Sigmoid colon (tissue), 7 donors: ENCODE measurements around the gene LARGE1. TPM values are rescaled to one million over a fixed set of nuclear protein-coding genes. Genes with fewer than 3 reads are reported as not detected.
A peak's percentile ranks its signal among the peaks of the same experiment; 100 is the strongest.

Source experiments
- DNase-seq: peaks from one replicate; pipeline ENCODE4 v3.0.0-alpha.2; 2019
- H3K27ac ChIP-seq, 4 donors: fragments of 200-600 bp; sonication (generic); one replicate each; pipeline ENCODE4 v1.5.1; 2016 to 2019; ENCODE audit warnings: mild to moderate bottlenecking in 1 of 4
- H3K27me3 ChIP-seq, 3 donors: fragments of 200-600 bp; sonication (generic); one replicate each; pipeline ENCODE4 v1.5.1; 2019; ENCODE audit warnings: mild to moderate bottlenecking in 1 of 3
- H3K36me3 ChIP-seq, 4 donors: fragments of 200-600 bp; sonication (generic); one replicate each; pipeline ENCODE4 v1.5.1; 2016 to 2019
- H3K4me1 ChIP-seq, 4 donors: fragments of 200-600 bp; sonication (generic); one replicate each; pipeline ENCODE4 v1.5.1; 2017 to 2019
- H3K4me3 ChIP-seq, 4 donors: fragments of 200-600 bp; sonication (generic); one replicate each; pipeline ENCODE4 v1.5.1; 2017 to 2019; ENCODE audit warnings: mild to moderate bottlenecking in 2 of 4, moderate library complexity in 1 of 4
- H3K9me3 ChIP-seq, 4 donors: fragments of 200-600 bp in 3 of 4; sonication (generic) in 3 of 4; one replicate each; pipeline versions ENCODE4 v1.5.1 to v1.6.1; 2013 to 2019
- EP300 ChIP-seq, 4 donors: sonication (generic); formaldehyde crosslinking; IDR thresholded peaks; one replicate each; pipeline ENCODE4 v1.6.1; 2017; ENCODE audit warnings: antibody characterized with exemption in 4 of 4
- POLR2A ChIP-seq, 2 donors: fragments of 450-650 bp; IDR thresholded peaks; one replicate each; pipeline ENCODE4 v1.6.1; 2016; ENCODE audit warnings: antibody characterized with exemption in 2 of 2, mild to moderate bottlenecking in 2 of 2, moderate library complexity in 2 of 2
- POLR2AphosphoS5 ChIP-seq, 4 donors: sonication (generic); formaldehyde crosslinking; IDR thresholded peaks; one replicate each; pipeline ENCODE4 v1.6.1; 2017; ENCODE audit warnings: antibody characterized with exemption in 4 of 4
- WGBS, 2 donors: extraction: QIAGEN DNeasy Blood & Tissue Kit; methylation state at CpG; one replicate each; pipeline ENCODE4 v1.1.7; 2013; 5-methylcytosine and 5-hydroxymethylcytosine counted together
- intact Hi-C: fragments of 100-400 bp; cut with DNase I; formaldehyde crosslinking; loops from one replicate; pipeline ENCODE4 v1.15.1; 2023
- polyA plus RNA-seq, 3 donors: library from polyadenylated mRNA; stranded (reverse); fragments of 200-250 nt; gene quantifications; one replicate each; pipeline ENCODE4 v1.2.3, GENCODE V29; 2013
- total RNA-seq, 4 donors: library from RNA; depleted of rRNA; stranded (reverse); fragments of >200 nt; gene quantifications; one replicate each; pipeline ENCODE4 v1.1.0, GENCODE V29; 2016
- TF ChIP-seq, protein P1 (sequence below), 4 experiments: fragments of 450-650 bp in 3 of 4; fragments of 200-600 bp in 1 of 4; IDR thresholded peaks; one replicate each; pipeline ENCODE4 v1.5.1; 2016 to 2019; ENCODE audit warnings: antibody characterized with exemption in 4 of 4, mild to moderate bottlenecking in 3 of 4, moderate library complexity in 2 of 4
- donor health status: healthy with polysubstance abuse.
- donor health status: Bipolar disorder and iron deficiency.
- donor health status: healthy.

Gene LARGE1
- total and polyA plus RNA-seq, 7 donors = 5.8 to 74.4 (median 38.0) TPM

DNA sequence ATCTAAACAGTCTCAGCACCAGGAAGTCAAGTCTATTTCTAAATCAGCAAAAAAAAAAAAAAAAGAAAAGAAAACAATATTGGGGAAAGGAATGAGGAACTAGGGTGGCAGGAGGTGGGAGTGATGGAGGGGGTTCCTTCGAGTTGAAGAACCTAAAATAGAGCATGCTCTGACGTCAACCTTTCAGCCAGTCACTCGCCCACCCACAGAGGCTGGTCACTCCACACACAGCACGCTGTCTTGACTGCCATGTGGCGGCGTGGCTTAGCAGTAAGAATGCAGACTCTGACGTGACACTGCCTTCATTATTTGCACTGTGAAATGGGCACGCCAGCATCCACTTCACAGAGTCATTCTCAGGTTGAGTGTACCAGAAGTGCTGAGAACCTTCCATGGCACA lies 48.3 kb downstream of the LARGE1 start:
- peak overlapping the region in 1 of 4 donors; percentile 81 for H3K27ac ChIP-seq
- WGBS, 2 donors = 58 to 83% methylated on average over 8 of the region's 8 CpGs
- peaks cover 0 to 86% (median 69%) of the 10 kb centered on the region in 4 donors for H3K4me1 ChIP-seq

DNA sequence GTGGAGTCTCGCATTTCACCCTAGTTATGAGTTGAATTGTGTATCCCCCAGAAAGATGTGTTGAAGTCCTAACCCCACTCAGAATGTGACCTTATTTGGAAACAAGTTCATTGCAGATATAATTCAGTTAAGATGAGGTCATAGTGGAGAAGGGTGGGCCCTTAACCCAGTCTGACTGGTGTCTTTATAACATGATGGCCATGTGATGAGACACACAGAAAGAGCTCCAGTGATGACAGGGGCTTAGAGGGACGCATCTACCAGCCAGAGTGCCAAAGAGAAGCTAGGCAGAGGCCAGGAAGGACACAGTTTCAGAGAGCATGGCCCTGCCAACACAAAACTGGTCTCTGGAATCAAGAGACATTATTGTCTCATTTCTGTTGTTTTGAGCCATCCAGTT lies 50.3 kb downstream of the LARGE1 start:
- Histone ChIP-seq H3K4me1 (peaks cover 0 to 92% (median 73%) of the 10 kb centered on the region in 4 donors), H3K27me3 (no peaks in the 10 kb centered on the region), H3K27ac (peak overlapping the region in 3 of 4 donors; percentile 71 to 84 (median 77)), H3K4me3 (no peak overlapping the region), H3K9me3 (no peaks in the 10 kb centered on the region), H3K36me3 (no peaks in the 10 kb centered on the region)
- TF ChIP-seq, protein P1, sequence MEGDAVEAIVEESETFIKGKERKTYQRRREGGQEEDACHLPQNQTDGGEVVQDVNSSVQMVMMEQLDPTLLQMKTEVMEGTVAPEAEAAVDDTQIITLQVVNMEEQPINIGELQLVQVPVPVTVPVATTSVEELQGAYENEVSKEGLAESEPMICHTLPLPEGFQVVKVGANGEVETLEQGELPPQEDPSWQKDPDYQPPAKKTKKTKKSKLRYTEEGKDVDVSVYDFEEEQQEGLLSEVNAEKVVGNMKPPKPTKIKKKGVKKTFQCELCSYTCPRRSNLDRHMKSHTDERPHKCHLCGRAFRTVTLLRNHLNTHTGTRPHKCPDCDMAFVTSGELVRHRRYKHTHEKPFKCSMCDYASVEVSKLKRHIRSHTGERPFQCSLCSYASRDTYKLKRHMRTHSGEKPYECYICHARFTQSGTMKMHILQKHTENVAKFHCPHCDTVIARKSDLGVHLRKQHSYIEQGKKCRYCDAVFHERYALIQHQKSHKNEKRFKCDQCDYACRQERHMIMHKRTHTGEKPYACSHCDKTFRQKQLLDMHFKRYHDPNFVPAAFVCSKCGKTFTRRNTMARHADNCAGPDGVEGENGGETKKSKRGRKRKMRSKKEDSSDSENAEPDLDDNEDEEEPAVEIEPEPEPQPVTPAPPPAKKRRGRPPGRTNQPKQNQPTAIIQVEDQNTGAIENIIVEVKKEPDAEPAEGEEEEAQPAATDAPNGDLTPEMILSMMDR (IDR thresholded peaks at IDR 0.05) = no peak
- peak in 1 of 4 donors; percentile 13 for TF ChIP-seq POLR2AphosphoS5 (IDR thresholded peaks at IDR 0.05)
- no peak for DNase-seq
- intact Hi-C loops = no loop called here
- 80 to 90% methylated on average over 2 of the region's 2 CpGs for WGBS, 2 donors

More for the DNA sequence above, 48.3 kb downstream of the LARGE1 start:
- no peak for DNase-seq
- TF ChIP-seq POLR2A (IDR thresholded peaks at IDR 0.05) (no peak), EP300 (IDR thresholded peaks at IDR 0.05) (no peak)
- Histone ChIP-seq H3K4me3 (no peak overlapping the region), H3K36me3 (no peaks in the 10 kb centered on the region), H3K9me3 (no peaks in the 10 kb centered on the region), H3K27me3 (no peaks in the 10 kb centered on the region)
- intact Hi-C loops = no loop called here

DNA sequence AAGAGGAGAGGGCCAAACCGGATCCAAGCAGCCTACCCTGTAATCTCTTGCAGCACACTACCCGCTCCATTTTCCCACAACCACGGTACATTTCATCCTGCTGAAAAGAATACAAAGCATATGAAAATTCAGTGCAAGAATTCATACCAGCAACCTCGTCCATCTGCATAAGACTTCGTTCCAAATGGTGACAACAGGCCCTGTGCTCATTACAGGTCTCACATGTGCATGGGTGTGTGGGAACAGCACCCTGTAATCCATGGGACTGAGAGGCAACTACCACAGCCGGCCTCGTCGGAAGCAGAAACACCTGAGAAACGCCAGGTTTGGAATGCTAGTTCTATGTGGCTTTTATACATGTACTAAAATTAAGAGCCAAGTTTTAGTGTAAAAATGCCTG lies 52.3 kb downstream of the LARGE1 start:
- H3K9me3 ChIP-seq = no peaks in the 10 kb centered on the region
- H3K4me3 ChIP-seq = no peak overlapping the region
- peak overlapping the region; percentile 71 to 84 (median 76) for H3K27ac ChIP-seq
- no peaks in the 10 kb centered on the region for H3K27me3 ChIP-seq
- TF ChIP-seq EP300 (IDR thresholded peaks at IDR 0.05) (no peak), POLR2A (IDR thresholded peaks at IDR 0.05) (no peak), POLR2AphosphoS5 (IDR thresholded peaks at IDR 0.05) (no peak)
- TF ChIP-seq, protein P1 (IDR thresholded peaks at IDR 0.05) = no peak
- intact Hi-C loops = no loop called here
- DNase-seq = no peak
- 93 to 95% methylated on average over 9 of the region's 9 CpGs for WGBS, 2 donors
- H3K36me3 ChIP-seq = no peaks in the 10 kb centered on the region
- H3K4me1 ChIP-seq = peaks cover 0 to 86% (median 63%) of the 10 kb centered on the region in 4 donors

DNA sequence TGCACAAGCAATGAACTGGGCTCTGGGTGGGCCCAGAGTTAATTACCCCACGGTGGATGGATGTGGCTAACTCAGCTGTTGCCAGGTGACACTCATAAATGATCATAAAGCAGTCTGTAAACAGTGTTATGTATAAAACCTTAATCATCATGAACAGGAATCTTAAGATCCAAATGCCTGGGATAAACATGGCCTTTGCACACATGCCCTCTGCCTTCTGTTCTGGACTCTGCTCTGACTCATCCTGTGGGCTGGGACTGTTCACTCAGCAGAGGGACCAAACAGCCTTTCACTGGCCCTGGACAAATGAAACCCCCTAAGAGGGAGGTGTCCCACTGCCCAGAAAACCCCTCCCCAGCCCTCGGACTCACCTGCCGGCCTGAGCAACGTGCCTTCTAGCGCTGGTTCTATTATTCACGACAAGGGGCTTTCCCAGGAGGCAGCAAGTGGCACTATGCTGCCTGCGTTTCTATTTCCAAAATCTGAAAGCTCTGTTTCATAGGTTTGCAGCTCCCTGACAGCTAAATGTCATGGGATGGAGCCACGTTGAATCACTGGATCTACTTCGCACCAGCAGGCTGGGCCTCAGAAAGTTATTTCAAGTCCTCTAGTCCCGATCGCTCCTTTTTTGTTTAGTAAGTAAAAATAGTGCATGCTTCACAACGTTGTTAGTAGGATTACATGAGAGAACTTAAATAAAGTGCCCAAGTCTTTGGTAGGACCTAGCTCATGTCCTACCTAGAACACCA lies 53.0 kb downstream of the LARGE1 start:
- DNase-seq = no peak
- no peaks in the 10 kb centered on the region for H3K9me3 ChIP-seq
- WGBS, 2 donors = 33 to 66% methylated on average over 12 of the region's 12 CpGs
- TF ChIP-seq, protein P1 (IDR thresholded peaks at IDR 0.05) = no peak
- H3K4me3 ChIP-seq = no peak overlapping the region
- no peaks in the 10 kb centered on the region for H3K36me3 ChIP-seq
- H3K27ac ChIP-seq = peak overlapping the region; percentile 71 to 84 (median 76)
- H3K27me3 ChIP-seq = no peaks in the 10 kb centered on the region
- intact Hi-C loops = no loop called here
- peaks cover 0 to 79% (median 57%) of the 10 kb centered on the region in 4 donors for H3K4me1 ChIP-seq

DNA sequence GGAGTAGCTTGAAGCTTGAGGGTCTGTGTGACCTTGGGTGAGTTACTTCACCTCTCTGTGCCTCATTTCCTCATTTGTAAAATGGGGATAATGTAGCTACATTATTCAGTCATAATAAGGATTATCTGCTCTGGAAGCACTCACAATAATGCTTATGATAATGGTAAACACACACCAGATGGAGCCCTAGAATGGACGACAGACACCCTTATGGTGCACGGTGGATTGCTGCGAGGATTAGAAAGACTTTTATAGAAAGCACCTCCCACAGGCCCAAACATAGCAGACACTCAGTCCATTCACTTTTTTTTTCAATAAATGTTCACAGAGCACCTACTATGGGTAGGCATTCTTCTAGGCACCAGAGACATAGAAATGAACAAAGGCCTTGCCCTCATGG lies 53.8 kb downstream of the LARGE1 start:
- no peak for DNase-seq
- Histone ChIP-seq H3K4me1 (peaks cover 0 to 72% (median 57%) of the 10 kb centered on the region in 4 donors), H3K27me3 (no peaks in the 10 kb centered on the region), H3K36me3 (no peaks in the 10 kb centered on the region), H3K4me3 (no peak overlapping the region), H3K27ac (peak overlapping the region; percentile 41 to 84 (median 76)), H3K9me3 (no peaks in the 10 kb centered on the region)
- intact Hi-C loops = no loop called here
- TF ChIP-seq POLR2AphosphoS5 (IDR thresholded peaks at IDR 0.05) = no peak
- TF ChIP-seq, protein P1 (IDR thresholded peaks at IDR 0.05) = no peak
- TF ChIP-seq POLR2A (IDR thresholded peaks at IDR 0.05) = no peak
- TF ChIP-seq EP300 (IDR thresholded peaks at IDR 0.05) = no peak
- WGBS, 2 donors = 51 to 77% methylated on average over 3 of the region's 3 CpGs
